Left renal cortex interstitium (tissue), 4 donors: ENCODE measurements around the gene MAPK10. TPM values are rescaled to one million over a fixed set of nuclear protein-coding genes. Genes with fewer than 3 reads are reported as not detected.
"Not testable (repeated sequence)": the region's sequence is repeated elsewhere in the genome, so short reads cannot be mapped to it uniquely, and the experiment has no call there.

Experiments
- DNase-seq, 4 donors: peaks; one replicate each; pipeline ENCODE4 v3.0.0-alpha.2; 2013; ENCODE audit warnings: low read depth in 4 of 4, low spot score in 2 of 4, missing footprints in 1 of 4
- polyA plus RNA-seq, 4 donors: library from polyadenylated mRNA; unstranded; fragments of 120-200 nt; gene quantifications; one replicate each; pipeline ENCODE4 v1.2.1, GENCODE V29; 2013; ENCODE audit not compliant: insufficient read length in 4 of 4

MAPK10 gene
- polyA plus RNA-seq, 4 donors: 52.2 to 86.3 (median 65.3) TPM

DNA sequence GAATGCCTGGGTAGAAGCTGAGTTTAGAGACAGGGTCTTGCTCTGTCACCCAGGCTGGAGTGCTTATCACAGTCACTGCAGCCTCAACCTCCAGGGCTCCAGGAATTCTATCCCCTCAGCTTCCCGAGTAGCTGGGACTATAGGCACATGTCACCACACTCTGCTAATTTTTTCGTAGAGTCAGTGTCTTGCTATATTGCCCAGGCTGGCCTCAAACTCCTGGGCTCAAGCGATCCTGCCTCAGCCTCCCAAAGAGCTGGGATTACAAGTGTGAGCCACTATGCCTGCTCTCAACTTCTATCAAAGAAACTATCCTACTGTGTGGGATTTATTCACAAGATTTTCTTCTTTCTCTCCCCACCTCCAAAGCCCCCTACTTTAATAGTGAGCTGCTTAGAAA, 15.7 kb downstream of the MAPK10 start:
- DNase-seq: no peak

DNA sequence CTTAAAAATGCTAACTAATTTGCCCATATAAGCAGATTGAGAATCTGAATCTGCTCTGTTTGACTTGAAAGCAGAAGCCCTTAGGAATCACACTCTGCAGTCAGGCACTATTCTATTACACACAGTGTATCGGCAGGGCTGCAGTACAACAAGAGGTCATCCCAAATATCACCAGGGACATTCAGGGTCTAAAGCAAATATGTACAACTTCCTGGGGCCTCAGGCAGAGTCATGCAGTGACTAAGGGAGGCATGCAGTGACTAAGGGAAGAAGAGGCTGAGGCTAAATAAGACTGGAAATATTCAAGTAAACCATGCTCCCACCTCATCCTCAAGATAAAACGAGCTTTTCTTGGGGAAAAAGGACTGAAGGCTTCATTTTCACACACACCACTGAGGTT, 20.9 kb downstream of the MAPK10 start:
- DNase-seq: no peak

DNA sequence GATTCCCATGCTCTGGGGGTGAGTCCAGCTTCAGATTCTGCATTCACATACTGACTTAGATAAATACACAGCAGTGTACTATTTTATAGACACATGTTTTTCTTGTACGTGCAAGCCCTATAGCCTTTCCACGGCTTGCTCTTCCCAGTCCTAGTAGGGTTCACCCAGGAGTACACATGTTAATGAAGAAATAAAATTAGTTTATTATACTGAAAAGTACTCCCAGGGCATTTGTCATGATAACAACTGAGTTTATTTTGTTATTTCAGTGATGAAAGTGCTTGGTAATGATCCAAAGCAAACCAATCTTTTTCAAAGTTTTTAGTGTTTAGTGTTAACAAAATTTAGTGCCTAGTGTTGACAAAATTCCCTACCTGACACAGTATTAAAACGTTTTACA, 21.3 kb downstream of the MAPK10 start:
- DNase-seq: no peak

DNA sequence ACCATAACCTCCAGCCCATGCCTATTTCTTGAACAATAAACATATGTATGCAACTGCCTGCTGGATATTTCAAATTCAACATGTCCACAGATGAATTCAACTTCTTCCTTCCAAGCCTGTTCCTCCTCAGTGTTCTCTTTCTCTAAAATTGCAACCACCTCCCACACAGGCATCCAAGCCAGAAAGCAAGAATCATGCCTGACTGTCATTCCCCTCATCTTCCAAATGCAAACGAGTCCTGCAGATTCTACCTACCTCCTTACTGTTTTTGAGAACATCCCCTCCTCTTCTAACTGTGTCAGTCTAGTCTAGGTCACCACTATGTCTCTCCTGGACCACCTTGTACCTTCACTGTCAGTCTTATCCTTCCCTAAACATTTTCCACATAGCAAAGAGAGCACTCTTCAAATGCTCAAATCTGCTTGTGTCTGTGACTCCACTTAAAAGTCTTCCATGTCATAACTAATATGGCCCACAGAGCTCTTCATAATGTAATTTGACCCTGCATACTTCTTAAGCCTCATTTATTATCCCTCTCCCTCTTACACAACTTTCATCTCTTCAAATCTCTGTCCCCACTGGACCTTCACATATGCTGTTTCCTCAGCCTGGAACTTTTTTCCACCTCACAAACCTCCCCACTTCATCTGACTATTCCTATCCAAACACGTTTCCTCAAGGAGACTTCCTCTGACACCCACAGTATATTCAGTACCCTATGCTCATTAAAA, 25.7 kb downstream of the MAPK10 start:
- DNase-seq: no peak

DNA sequence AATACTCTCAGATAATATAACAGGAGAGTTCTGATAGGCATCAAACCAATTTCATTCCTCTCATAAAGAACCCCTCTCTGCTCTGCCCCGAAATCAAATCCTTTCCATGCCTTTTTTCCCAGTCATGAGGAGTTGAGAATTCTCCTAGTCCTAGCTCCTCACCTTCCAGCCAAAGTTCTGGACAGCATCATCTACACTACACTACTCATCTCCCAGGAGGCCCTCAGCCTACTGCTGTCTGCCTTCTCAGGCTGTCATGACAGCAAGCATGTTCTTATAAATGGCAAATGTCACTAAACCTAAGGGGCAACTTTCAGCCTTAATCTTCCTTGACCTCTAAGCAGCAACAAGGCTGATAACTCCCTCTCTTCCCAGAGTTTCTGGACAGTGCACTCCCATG, 26.6 kb downstream of the MAPK10 start:
- DNase-seq: no peak

DNA sequence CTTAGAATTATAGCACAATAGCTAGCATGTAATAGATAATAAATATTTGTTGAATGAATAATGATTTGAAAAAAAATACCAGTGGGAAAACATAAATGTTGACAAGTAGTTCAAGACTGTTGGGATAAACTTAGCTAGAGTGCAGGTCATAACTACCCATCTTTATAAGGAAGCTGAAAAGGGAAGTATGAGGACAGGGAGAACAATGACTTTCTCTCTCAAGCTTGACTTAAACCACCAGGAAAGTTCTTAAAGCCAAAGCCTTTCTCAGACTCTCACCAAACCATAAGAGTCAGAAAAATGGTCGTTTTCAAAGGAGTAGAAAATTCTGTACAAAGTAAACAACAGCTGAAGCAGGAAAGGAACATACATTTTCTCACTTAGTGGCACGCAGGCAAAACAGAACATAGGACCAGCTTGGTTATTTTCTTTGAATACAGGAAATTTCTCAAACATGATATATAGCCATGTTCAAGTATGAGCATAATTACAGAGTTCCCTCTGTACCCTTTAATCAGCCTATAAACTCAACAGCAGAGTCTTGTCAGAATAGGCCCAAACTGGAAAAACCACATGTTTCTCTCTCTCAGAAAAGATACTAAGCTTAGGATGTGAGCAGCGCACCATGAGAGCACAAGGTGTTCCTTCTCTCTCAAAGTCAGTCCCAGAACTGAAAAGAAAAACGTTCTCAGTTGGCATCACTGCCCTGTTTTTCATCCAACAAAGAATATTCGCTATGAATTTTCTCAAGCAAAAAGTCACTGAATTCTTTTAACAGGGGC, 28.7 kb downstream of the MAPK10 start:
- DNase-seq: no peak

DNA sequence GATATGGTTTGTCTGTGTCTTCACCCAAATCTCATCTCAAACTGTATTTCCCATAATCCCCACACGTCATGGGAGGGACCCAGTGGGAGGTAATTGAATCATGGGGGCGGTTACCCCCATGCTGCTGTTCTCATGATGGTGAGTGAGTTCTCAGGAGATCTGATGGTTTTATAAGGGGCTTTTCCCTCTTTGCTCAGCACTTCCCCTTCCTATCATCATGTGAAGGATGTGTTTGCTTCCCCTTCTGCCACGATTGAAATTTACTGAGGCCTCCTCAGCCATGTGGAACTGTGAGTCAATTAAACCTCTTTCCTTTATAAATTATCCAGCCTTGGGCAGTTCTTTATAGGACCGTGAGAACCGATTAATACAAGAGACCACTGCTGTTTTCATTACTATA, 29.4 kb downstream of the MAPK10 start:
- DNase-seq: not testable (repeated sequence)

DNA sequence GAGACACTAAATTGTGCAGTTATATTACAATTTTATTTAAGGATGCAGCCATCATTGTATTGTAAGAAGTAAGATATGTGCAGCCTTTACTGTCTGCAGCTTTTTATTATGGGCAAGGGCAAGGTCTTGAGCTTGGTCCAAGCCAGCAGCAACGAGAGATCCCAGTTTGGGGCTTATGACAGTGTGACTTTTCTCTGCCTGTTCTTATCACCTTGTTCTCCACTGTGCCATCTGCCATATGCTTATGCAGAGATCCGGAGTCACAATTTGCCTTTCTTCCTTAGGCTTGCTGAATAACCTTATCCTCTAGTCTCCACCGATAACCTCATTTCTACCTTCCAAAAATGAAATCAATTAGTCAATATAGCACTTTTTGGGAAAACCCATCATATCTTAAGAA, 30.4 kb downstream of the MAPK10 start:
- no peak for DNase-seq

DNA sequence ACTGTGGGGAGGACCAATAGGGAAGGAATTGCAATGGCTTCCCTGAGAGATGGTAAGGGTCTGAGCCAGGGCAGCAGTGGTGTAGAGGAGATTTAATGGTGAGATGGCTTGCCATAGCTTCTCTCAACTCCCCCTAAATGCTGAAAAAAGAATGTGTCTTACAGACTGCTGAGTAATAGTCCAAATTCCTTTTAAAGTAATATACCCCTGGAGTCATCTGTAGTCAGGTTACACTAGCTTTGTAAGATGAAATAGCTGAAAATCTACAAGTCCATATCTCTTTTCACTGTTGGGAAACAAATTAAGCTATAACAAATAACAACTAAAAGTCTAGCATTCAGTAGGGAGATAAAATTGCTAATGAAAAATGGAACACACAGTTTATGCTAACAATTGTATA, 33.5 kb downstream of the MAPK10 start:
- no peak for DNase-seq

DNA sequence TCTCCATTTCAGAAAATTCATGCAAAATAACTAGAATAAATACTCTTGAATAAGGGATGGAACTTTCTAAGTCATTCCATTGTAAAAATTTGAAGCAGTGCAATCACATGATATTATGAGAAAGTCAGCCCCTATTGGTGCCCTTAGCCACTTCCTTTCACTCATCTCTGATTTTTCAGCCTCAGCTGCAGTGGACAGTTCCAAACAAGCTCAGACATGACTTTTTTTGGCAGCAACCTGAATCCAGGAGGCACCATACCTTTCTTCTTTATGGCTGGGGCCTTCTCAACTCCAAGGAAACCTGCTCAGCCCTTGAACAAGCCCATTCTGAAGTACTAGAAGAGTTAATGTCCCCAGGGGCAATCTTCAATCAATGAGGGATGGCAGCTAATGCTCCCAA, 40.5 kb downstream of the MAPK10 start:
- DNase-seq: no peak

DNA sequence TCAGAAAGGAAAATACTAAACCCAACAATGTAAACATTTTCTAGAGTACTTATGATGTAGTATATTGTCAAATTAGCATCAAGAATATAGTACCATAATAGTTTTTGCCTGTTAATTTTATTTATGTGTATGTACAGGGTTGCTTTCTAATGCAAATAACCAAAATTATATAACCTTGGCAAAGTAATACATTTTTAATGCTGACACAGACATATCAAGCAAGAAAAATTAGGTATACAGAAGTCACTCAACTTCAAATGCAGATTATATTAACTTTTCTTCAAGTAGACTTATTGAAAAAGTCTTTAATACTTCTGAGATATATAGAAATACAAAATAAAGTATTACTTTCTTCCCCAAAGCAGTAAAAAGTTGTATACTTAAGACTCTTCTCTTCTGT, 44.3 kb downstream of the MAPK10 start:
- no peak for DNase-seq

DNA sequence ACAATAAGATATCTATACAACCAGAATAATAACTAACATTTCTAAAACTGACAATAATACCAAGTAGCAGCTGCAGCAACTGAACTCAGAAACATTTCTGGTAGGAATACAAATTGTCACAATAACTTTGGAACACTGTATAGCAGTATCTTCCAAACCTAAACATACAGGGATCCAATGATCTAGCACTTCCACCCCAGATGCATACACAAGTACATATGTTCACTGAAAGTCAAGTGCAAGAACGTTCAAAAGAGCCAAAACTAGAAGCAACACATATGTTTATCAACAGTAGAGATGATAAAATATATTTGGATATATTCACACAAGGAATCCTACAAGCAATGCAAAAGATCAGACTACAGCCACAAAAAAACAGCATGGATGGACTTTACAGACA, 46.2 kb downstream of the MAPK10 start:
- DNase-seq: no peak

DNA sequence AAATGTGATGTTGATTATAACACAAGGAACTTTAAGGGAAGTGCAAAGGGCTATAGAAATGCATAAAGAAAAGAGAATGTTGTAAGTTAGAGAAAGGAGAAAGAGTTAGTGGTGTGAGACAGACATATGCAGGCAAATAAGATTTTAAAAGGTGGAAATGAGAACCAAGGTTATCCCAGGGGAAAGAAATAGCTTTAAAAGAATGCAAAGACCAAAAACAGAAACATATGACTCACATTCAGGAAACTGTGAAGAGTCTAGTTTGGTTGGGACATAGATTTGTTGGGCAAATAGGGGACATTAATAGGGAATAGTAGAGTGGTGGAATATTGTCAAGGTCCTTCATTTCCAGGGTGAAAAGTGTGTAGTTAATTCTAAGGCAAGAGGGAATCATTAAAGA, 52.4 kb downstream of the MAPK10 start:
- no peak for DNase-seq

DNA sequence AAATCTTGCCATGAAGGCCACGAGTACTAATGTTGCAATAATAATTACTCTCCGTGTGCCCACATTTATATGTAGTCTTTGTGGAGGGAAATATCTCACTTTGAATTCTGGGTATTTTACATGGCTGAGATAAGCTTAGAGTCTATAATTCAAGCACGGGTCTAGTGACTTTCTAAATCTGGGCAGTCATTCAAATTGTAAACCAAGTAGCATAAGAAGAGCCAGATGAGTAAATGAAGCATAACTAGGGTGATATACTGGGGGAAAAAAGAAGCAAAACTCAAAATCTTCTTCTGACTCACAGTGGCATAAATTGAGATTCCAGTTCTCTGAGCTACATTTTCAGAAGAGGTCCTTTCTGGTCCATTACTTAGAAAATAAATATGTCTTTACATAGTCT, 53.0 kb downstream of the MAPK10 start:
- DNase-seq: no peak

DNA sequence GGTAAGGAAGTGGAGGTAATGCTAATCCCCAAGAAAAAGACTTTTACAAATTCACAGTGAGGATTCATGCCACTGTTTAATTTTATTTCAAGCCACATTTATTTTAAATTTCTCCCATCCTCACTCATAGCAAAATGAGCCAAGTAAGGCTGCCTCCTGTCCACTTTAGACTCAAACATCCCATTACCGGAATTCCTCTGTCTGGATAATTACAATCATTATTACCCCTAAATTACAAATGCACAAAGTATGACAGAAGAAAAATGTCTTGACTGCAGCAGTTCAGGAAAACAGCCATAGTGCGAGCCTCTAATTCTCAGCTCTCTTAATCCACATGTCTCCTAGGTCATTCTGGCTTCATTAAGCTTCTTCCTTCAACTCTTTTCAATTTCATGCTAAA, 57.0 kb downstream of the MAPK10 start:
- no peak for DNase-seq

DNA sequence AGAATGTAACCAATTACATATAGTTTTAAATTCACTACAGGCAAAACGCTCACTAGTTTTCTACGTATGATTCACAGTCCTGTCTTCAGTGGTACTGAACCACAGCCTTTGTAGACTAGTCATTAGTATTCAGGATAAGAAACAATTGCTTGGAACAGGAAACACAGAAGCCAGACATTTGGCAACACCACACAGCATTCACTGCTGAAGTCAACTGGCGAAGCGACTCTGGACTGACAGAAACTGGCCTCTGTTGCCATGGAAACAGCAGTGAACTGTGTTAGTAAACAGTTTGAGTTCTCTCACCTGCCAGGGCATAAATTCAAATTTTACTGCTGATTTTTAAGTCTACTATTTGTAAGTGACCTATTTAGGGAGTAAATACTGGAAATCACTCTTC, 57.6 kb downstream of the MAPK10 start:
- DNase-seq: peak; percentile 65 to 88 (median 81)

DNA sequence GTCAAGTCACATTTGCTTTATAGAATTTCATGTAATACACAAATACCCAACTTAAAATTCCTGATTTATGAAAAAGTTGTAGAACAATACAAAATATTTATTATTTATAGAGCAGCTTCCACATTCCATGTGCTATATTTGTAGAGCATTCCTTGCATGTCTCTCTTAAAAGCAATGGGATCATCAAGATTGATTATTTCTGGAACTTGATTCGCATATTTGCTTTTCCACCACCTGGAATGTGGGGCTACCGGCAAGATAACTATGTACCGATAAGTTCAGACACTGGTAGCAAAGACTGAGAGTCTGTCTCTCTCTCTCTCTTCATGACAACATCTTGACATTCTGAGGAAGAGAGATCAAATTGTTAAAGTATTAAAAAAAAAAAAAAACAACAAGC, 59.3 kb downstream of the MAPK10 start:
- no peak for DNase-seq

DNA sequence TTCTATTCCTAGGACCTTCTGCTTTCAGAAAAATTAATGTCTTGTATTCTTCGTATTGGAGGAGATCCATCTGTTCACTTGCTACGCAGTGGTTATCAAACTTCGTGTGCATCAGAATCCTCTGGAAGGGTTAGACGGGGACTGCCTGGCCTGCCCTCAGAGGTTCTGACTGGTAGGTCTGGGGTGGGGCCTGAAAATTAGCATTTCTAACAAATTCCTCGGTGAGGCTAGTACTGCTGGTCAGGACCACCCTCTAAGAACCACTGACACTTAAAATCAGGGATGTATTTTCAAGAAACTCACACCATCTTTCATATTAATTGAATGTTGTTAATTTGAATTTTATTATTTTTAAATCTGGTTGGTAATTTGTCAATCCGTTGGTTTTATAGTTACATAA, 63.0 kb downstream of the MAPK10 start:
- no peak for DNase-seq

DNA sequence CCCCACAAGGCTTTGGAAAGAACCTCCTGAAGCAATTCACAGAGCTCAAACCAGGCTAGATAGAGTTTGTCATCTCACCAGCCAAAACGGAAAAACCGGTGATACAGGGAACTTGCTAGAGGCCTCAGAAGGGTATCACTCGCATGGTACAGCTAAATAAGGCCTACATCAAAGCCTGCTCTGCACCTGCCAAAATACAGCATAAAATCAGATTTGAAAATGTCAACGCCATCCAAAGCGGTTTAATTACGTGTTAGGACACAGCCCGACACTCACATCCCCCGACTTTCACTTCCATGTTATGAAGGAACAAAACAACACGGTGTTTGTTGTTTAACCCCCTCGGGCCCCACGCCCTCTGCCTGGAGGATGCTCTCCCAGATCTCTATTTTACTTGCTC, 65.0 kb downstream of the MAPK10 start:
- no peak for DNase-seq

DNA sequence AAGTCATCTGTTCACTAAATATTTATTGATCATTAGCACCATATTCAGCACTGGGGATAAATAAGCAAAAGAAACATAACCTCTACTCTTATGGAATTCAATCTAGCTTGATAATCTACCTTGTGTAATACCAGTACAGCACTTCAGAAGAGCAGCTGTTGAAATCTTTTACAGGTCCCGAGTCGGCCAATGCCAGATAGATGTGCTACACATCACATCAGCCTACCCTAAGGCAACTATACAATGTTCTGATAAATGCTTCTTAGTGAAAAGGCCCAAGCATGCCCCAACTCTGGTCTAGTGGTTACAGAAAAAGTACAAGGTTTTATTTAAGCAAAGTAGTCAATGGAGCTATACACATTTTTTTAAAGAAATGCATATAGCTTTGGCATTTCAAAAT, 68.7 kb downstream of the MAPK10 start:
- DNase-seq: no peak

DNA sequence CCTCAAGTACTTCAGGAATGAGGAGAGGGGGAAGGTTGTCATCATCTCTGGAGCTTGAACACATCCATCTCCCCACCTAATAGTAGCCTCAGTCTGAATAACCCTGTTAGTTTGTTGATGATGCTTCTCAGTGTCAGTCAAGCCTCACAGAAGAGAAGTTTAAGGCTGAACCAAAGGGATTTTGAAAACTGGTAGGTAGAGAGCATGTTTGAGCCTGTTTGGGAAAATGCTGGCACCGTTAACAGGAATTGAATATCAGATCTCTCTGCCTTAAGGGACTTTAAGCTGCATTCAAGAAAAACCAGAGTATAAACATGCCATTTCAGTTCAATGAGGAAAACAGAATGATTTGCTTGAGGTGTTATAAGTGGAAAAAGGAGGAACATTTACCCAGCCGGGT, 73.1 kb downstream of the MAPK10 start:
- no peak for DNase-seq

DNA sequence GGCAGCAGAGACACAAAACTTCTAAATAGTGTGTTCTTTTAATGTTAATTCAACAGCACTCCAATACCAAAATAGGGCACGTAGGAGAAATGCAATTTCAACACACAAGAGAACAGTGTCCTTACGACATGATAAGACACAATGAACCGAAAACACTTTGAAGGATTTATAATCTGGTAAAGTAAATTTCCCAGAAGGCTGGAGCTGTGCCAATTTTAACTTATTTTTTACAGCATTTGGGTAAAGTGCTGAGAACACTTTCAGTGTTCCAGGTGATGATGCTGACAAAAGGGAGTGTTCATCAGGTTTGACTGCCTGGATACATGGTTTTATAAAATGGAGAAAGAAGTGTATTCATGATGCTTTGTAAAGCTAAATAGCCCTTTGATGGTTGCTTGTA, 76.5 kb downstream of the MAPK10 start:
- DNase-seq: no peak
